ENCODE results near the gene GRM5. TPM values are rescaled to one million over a fixed set of nuclear protein-coding genes. Genes with fewer than 3 reads are reported as not detected.
A peak's percentile ranks its signal among the peaks of the same experiment; 100 is the strongest.

Gene GRM5
- total RNA-seq, 4 donors from 2014 or later: 0.13 TPM; not detected in 3

GRCh38 chr11:88521799-88522201 lies 544.0 kb downstream of the GRM5 start:
- TF ChIP-seq CTCF (IDR thresholded peaks at IDR 0.05): no peak
- DNase-seq (ENCODE audit: low spot score): no peak
- ATAC-seq (ENCODE audit: low FRiP score): no peak

DNA sequence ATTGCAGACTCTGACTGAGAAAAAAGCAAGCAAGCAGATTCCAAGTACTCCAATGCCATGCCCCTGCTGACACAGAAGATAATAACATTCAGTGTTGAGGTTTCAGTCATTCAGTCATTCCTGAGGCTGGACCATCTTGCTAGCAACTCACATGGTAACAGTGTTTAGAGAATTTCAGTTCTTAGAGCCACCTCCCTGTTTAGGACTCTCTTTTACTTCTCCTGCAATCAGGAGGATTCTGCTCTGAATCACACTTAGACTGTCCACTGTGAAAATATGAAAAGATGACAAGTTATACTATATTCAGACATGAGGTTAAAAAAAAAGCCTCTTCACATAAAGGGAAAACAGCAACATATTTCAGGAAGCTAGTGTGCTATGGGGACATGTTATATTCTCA lies 544.4 kb downstream of the GRM5 start:
- DNase-seq (ENCODE audit: low spot score) (no peak), ATAC-seq (ENCODE audit: low FRiP score) (no peak)
- TF ChIP-seq CTCF (IDR thresholded peaks at IDR 0.05): no peak

- DNase-seq (ENCODE audit: low spot score) (no peak), ATAC-seq (ENCODE audit: low FRiP score) (peak; percentile 64)
- TF ChIP-seq CTCF (IDR thresholded peaks at IDR 0.05): no peak
Measured at GRCh38 chr11:88520391-88520790, 545.4 kb downstream of the GRM5 start.

- ATAC-seq (ENCODE audit: low FRiP score) (no peak), DNase-seq (ENCODE audit: low spot score) (no peak)
- no peak for TF ChIP-seq CTCF (IDR thresholded peaks at IDR 0.05)
Measured at GRCh38 chr11:88515002-88515401, 550.8 kb downstream of the GRM5 start.

DNA sequence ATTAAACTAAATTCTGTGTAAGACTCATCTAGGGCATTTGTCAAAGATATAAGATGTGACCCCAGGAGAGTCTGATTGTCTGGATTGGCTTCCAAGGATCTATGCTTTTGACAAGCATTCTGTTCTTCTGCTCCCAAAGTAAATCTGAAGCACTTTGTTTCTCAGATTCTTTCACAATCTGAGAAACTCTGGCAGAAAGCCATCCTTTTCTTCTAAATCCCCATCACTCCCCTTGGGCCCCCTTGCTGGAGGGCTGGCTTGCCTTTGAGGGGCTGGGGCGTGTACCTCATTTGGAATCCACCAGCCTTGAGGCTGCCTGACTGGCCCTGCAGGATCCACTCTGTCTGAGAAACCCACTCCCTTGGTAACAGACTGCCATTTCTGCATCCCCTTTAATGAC lies 554.8 kb downstream of the GRM5 start:
- ATAC-seq (ENCODE audit: low FRiP score) (no peak), DNase-seq (ENCODE audit: low spot score) (no peak)
- TF ChIP-seq CTCF (IDR thresholded peaks at IDR 0.05): no peak

DNA sequence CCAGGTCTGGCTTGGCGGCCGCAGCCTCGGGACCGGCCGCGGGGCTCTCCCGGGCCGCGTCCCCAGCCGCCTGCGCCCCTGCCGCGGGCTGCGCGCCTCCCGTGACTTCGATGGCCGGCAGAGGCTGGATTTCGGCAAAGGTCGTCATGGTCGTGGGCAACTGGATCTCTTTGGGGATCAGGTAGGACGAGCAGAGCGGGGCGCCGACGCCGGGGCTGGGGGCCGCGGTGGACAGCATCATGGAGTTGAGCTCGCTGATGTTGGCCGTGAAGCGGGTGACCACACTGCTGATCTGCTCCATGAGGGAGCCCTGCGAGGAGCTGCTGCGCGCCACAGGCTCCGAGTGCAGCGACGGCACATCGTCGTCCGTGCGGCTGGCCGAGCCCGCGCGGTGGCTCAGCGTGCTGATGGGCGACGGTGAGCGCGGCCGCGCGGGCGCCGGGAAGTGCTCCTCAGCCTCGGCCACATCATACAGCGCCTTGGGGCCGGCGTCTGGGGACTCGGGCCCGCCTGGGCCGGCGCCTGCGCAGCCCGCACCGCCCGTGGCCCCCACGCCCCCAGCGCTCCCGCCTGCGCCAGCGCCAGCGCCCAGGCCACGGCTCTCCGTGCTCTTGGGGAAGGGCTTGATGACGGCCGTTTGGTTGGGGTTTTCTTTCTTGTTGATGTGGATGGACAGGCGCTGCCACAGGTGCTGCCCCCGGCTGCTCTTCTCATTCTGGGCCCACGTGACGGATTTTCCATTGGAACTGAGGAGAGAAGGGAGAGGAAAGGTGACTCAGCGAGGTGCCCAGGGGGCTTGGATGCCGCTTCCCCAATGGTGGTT lies 556.8 kb downstream of the GRM5 start:
- peak; percentile 41 for ATAC-seq (ENCODE audit: low FRiP score)
- no peak for TF ChIP-seq CTCF (IDR thresholded peaks at IDR 0.05)
- no peak for DNase-seq (ENCODE audit: low spot score)

DNA sequence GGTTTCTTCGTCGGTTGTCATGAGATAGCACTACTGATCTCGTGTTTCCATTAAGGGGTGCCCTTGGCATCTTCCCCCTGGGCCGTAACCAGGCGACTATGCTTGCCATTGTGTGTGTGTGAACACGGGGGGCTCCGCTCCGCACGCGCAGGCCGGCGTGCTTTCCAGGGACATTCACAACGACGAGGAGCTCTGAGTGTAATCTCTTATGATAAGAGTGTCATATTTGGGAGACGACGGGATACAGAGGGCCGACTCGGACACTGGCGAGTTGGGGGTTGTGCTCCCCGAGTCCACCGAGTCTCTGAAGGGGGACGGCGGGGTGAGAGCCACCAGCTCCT lies 557.4 kb downstream of the GRM5 start:
- ATAC-seq (ENCODE audit: low FRiP score) (no peak), DNase-seq (ENCODE audit: low spot score) (no peak)
- no peak for TF ChIP-seq CTCF (IDR thresholded peaks at IDR 0.05)
